Right lobe of liver (tissue), 4 donors: ENCODE measurements around the gene TMEM255A.

Experiments used
- CTCF ChIP-seq, 4 donors: fragments of 200-600 bp in 3 of 4; fragments of 450-650 bp in 1 of 4; IDR thresholded peaks; one replicate each; pipeline versions ENCODE4 v1.5.1 to v1.8.0; 2016 to 2022; ENCODE audit warnings: antibody characterized with exemption in 4 of 4, mild to moderate bottlenecking in 2 of 4
- POLR2A ChIP-seq: fragments of 450-650 bp; IDR thresholded peaks from one replicate; pipeline ENCODE4 v1.6.1; 2017; ENCODE audit warnings: antibody characterized with exemption, mild to moderate bottlenecking
- donor health status: DM: no; HTN: no; CAD: no.
- donor health status: DM: no; HTN: no; CAD: no.
- donor health status: DM: no; HTN: yes; CAD: no.

GRCh38 chrX:120334151-120334550, 22.9 kb upstream of the TMEM255A start:
- TF ChIP-seq CTCF (IDR thresholded peaks at IDR 0.05) (no peak), POLR2A (no peak)
